Common myeloid progenitor, CD34-positive (primary cell): ENCODE data around the gene SPINK6.

Experiments used
- CTCF ChIA-PET: fragments of 350-600 bp; sonication (Branson Sonifier 250); formaldehyde crosslinking; loops from one replicate; lab custom pipeline; 2021; ENCODE audit warnings: antibody characterized with exemption; lab: Charles Lee
- POLR2A ChIA-PET: fragments of 350-600 bp; sonication (Branson Sonifier 250); formaldehyde crosslinking; loops from one replicate; lab custom pipeline; 2021; ENCODE audit warnings: antibody characterized with exemption; lab: Charles Lee
- DNase-seq, 3 donors: peaks; one replicate each; pipeline versions ENCODE4 v3.0.0 to v3.0.0-alpha.2; 2013
- H3K27ac ChIP-seq, 2 experiments: 1 replicate in 1 of 2; 2 replicates in 1 of 2; pipeline ENCODE4 v1.7.0; 2013; ENCODE audit warnings: inconsistent platforms in 2 of 2, low read length in 2 of 2, mild to moderate bottlenecking in 2 of 2, low read depth in 1 of 2, moderate library complexity in 1 of 2; ENCODE audit not compliant: severe bottlenecking in 2 of 2, insufficient read depth in 1 of 2, poor library complexity in 1 of 2
- H3K27me3 ChIP-seq, 5 experiments: replicated peaks in 2 of 5; 1 replicate in 3 of 5; 2 replicates in 2 of 5; pipeline versions ENCODE4 v1.6.1 to v1.7.0; 2013; ENCODE audit warnings: low read length in 4 of 5, mild to moderate bottlenecking in 2 of 5, moderate library complexity in 2 of 5, inconsistent platforms in 1 of 5; ENCODE audit not compliant: insufficient read depth in 5 of 5, control insufficient read depth in 4 of 5
- H3K36me3 ChIP-seq, 4 experiments: 1 replicate in 2 of 4; 2 replicates in 2 of 4; pipeline versions ENCODE4 v1.6.1 to v1.7.0; 2013; ENCODE audit warnings: low read length in 3 of 4, control low read depth in 1 of 4, mild to moderate bottlenecking in 1 of 4; ENCODE audit not compliant: control insufficient read depth in 4 of 4, insufficient read depth in 4 of 4
- H3K4me1 ChIP-seq, 4 experiments: 1 replicate in 3 of 4; 2 replicates in 1 of 4; pipeline versions ENCODE4 v1.6.1 to v1.7.1; 2013; ENCODE audit warnings: low read length in 3 of 4, mild to moderate bottlenecking in 3 of 4, control low read depth in 1 of 4, inconsistent platforms in 1 of 4, moderate library complexity in 1 of 4; ENCODE audit not compliant: control insufficient read depth in 4 of 4, insufficient read depth in 4 of 4; ENCODE audit errors: control extremely low read depth in 1 of 4
- H3K4me3 ChIP-seq, 7 experiments: 1 replicate in 4 of 7; 2 replicates in 3 of 7; pipeline versions ENCODE4 v1.5.1 to v1.7.0; 2013; ENCODE audit warnings: mild to moderate bottlenecking in 7 of 7, low read length in 6 of 7, moderate library complexity in 6 of 7, inconsistent platforms in 2 of 7, low read depth in 2 of 7, control low read depth in 1 of 7; ENCODE audit not compliant: insufficient read depth in 4 of 7, control insufficient read depth in 1 of 7; ENCODE audit errors: extremely low read depth in 1 of 7
- H3K9me3 ChIP-seq, 5 experiments: 1 replicate in 4 of 5; 2 replicates in 1 of 5; pipeline versions ENCODE4 v1.6.1 to v1.7.1; 2013; ENCODE audit warnings: low read length in 4 of 5, mild to moderate bottlenecking in 2 of 5, inconsistent platforms in 1 of 5, low read depth in 1 of 5, moderate library complexity in 1 of 5; ENCODE audit not compliant: control insufficient read depth in 4 of 5, insufficient read depth in 2 of 5; ENCODE audit errors: control extremely low read depth in 1 of 5
- whole genome bisulfite sequencing: methylation state at CpG from one replicate; pipeline ENCODE4 v1.1.5; 2013; ENCODE audit not compliant: insufficient coverage; 5-methylcytosine and 5-hydroxymethylcytosine counted together

The SPINK6 gene

GRCh38 chr5:148224117-148224742, 21.4 kb downstream of the SPINK6 start:
- ChIA-PET POLR2A (no interaction called here), CTCF (no interaction called here)
- Histone ChIP-seq H3K36me3 (no peaks in the 10 kb centered on the region), H3K4me1 (no peaks in the 10 kb centered on the region), H3K9me3 (peaks cover 0 to 2% (median 0%) of the 10 kb centered on the region in 5 experiments), H3K27me3 (peaks cover 0 to 2% (median 0%) of the 10 kb centered on the region in 5 experiments), H3K4me3 (no peak overlapping the region), H3K27ac (no peak overlapping the region)
- no CpG with 5 or more reads among the region's 2 CpGs for WGBS
- DNase-seq: no peak

DNA sequence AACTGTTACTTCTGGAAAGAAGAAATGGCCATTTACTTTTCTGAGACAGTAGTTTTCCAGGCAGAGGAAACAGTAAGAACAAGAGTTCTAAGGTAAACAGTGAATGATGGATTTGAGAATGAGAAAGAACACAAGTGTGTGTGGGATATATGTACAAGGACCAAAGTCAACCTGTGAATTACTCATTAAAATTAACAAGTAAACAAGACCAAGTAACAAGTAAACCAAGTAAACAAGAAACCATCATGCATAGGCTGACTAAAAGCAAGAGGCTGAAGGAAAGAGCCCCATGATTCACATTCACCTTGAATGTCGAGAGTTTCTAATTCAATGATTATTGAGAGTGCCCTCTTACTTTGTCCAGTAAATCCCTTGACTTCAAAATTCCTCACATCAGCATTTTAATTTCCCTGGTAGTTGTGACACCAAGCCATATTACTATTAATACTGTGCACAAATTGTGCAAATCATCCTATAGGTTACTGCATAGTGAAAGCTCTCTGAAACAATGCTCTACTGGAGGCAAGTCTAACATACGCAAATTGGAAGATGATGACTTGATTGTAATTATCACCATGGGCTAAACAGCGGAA, 25.6 kb downstream of the SPINK6 start:
- H3K36me3 ChIP-seq: no peaks in the 10 kb centered on the region
- peaks cover 0 to 2% (median 0%) of the 10 kb centered on the region in 5 experiments for H3K9me3 ChIP-seq
- 100% methylated on average over 1 of the region's 3 CpGs for WGBS
- no peaks in the 10 kb centered on the region for H3K4me1 ChIP-seq
- ChIA-PET POLR2A (interaction anchor here (0.6 kb wide), 1 partner anchor 538 kb away, joined by 3 read pairs; no protein-coding TSS in a partner anchor), CTCF (no interaction called here)
- peaks cover 0 to 2% (median 0%) of the 10 kb centered on the region in 5 experiments for H3K27me3 ChIP-seq
- H3K4me3 ChIP-seq: no peak overlapping the region
- H3K27ac ChIP-seq: no peak overlapping the region
- DNase-seq: no peak

DNA sequence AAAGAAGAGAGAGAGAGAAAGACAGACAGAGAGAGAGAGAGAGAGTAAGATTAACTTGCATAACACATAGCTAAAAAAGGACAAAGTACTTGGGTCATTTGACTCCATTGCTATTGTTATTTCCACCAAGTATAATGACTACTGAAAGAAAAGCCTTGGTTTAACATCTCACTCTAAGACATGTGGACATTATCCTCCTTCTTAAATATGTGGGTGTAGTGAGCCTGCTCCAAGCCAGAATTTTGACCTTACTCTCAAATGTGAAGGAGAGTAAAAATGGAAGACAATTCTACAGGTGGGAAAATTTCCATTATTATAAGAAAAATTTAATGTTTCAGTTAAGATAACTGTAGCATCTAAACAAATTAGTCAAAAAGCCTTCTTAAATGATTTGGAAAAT, 27.0 kb downstream of the SPINK6 start:
- CTCF ChIA-PET: no interaction called here
- DNase-seq: no peak
- no peak overlapping the region for H3K27ac ChIP-seq
- POLR2A ChIA-PET: no interaction called here
- peaks cover 0 to 2% (median 0%) of the 10 kb centered on the region in 5 experiments for H3K27me3 ChIP-seq
- no peaks in the 10 kb centered on the region for H3K4me1 ChIP-seq
- no peak overlapping the region for H3K4me3 ChIP-seq
- H3K9me3 ChIP-seq: peaks cover 0 to 1% (median 0%) of the 10 kb centered on the region in 5 experiments
- no peaks in the 10 kb centered on the region for H3K36me3 ChIP-seq

GRCh38 chr5:148230240-148230639, 27.4 kb downstream of the SPINK6 start:
- Histone ChIP-seq H3K27me3 (peaks cover 0 to 2% (median 0%) of the 10 kb centered on the region in 5 experiments), H3K9me3 (no peaks in the 10 kb centered on the region), H3K36me3 (no peaks in the 10 kb centered on the region), H3K4me1 (no peaks in the 10 kb centered on the region), H3K4me3 (no peak overlapping the region), H3K27ac (no peak overlapping the region)
- ChIA-PET CTCF (no interaction called here), POLR2A (no interaction called here)
- no peak for DNase-seq
- WGBS: 100% methylated on average over 1 of the region's 7 CpGs

DNA sequence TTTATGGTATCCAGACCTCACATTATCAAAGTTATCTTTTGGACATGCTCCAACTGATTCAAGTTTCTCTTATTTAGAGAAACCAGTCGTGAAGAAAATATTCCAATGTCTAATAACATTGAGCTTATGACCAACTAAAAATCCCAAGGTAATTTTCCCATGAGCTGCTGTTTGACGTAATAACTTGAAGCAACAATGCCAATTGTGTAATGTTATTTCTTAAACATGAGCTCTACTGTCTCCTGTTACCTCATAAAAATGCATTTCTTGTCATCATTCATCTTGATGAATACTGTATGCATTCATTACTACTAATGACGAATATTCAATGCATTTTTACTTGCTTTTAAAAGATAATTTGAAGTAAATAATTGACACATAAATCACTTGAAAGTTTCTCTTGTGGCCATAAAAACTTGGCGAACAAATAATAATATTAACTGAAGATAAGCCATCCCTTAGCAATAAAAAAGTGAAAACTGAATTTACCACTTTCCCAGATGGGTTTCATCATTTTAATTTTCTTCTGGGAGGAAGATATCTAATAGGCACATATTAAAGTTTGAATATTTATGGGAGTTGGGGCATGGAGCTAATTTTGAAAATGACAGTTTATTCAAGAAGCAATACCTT, 35.1 kb downstream of the SPINK6 start:
- H3K9me3 ChIP-seq: no peaks in the 10 kb centered on the region
- no peak for DNase-seq
- CTCF ChIA-PET: no interaction called here
- H3K4me1 ChIP-seq: no peaks in the 10 kb centered on the region
- no peak overlapping the region for H3K4me3 ChIP-seq
- no peaks in the 10 kb centered on the region for H3K36me3 ChIP-seq
- WGBS: no CpG with 5 or more reads among the region's 4 CpGs
- H3K27ac ChIP-seq: no peak overlapping the region
- no peaks in the 10 kb centered on the region for H3K27me3 ChIP-seq
- POLR2A ChIA-PET: no interaction called here

DNA sequence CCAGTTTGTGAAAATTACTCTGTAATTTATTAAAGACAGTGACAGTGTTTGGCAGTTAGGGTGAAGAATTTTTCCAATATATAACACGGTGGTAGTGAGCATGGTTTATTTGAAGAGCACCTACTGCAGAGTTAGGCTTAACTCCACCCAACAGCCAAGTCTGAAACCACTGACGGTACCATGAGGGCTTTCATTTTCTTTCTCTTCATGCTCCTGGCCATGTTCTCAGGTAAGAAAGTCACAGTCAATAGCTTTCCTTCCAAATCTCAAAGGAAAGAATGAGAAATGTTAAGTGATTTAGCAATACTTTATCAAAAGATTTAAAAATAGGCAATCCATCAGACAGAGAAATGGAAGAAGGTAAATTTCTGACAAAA, 35.6 kb downstream of the SPINK6 start, which contains the start of gene MARCOL:
TSS of gene MARCOL (plus strand) at position 108 of the 377 bp plus-strand sequence. CDS start at position 181, 73 bp downstream.
- peaks cover 0 to 4% (median 0%) of the 10 kb centered on the region in 5 experiments for H3K27me3 ChIP-seq
- H3K36me3 ChIP-seq: no peaks in the 10 kb centered on the region
- CTCF ChIA-PET: no interaction called here
- no peak for DNase-seq
- no peak within 1 kb of the TSS for H3K27ac ChIP-seq
- H3K9me3 ChIP-seq: no peaks in the 10 kb centered on the region
- no CpG with 5 or more reads among the region's 2 CpGs for WGBS
- no peak within 1 kb of the TSS for H3K4me3 ChIP-seq
- no peaks in the 10 kb centered on the region for H3K4me1 ChIP-seq
- POLR2A ChIA-PET: no interaction called here

- H3K36me3 ChIP-seq: no peaks in the 10 kb centered on the region
- ChIA-PET POLR2A (no interaction called here), CTCF (no interaction called here)
- no CpG with 5 or more reads among the region's 2 CpGs for WGBS
- no peaks in the 10 kb centered on the region for H3K4me1 ChIP-seq
- no peak overlapping the region for H3K4me3 ChIP-seq
- no peaks in the 10 kb centered on the region for H3K9me3 ChIP-seq
- DNase-seq: no peak
- no peak overlapping the region for H3K27ac ChIP-seq
- peaks cover 0 to 3% (median 0%) of the 10 kb centered on the region in 5 experiments for H3K27me3 ChIP-seq
Measured at GRCh38 chr5:148248894-148249293, 46.1 kb downstream of the SPINK6 start.
